ENCODE results near the gene EGR2. TPM values are rescaled to one million over a fixed set of nuclear protein-coding genes. Genes with fewer than 3 reads are reported as not detected.

The EGR2 gene
- total and polyA plus RNA-seq, 7 donors, result 0.24 to 1.2 (median 0.67) TPM

DNA sequence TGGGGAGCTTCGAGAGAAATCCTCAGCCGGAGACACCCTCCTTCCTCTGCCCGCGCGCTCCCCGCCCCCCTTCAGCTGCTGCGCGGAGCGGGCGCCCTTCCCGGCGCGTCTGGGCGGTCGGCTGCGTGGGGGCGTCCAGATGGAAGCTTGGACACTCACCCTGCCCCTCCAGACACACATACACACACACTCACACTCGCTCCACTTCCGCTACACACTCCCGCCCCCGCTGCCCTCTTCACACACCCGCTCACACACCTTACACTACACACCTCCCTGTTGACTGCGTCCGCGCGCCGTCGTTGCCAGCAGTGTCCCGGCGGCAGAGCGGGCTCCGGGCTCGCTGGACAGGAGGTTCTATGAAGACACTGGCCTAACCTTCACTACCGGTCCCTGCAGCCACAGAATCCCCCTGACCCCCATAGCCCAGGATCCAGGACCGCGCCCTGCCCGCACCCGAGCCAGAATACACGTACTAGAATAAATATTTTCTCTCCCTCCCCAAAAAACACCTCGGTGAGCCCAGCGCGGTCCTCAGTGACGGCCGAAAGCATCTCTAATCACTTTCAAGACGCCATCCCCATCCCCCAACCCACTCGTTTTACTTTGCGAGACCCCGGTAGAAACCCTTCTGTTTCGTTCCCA is 1.1 kb upstream of the EGR2 start:
- Histone ChIP-seq H3K4me3 (peak overlapping the region; percentile 79), H3K9me3 (no peaks in the 10 kb centered on the region), H3K36me3 (ENCODE audit: insufficient read depth in 1 of 2, low read depth in 1 of 2) (no peaks in the 10 kb centered on the region), H3K27me3 (ENCODE audit: insufficient read depth in 3 of 3, low read length in 2 of 3) (peaks cover 0 to 27% (median 13%) of the 10 kb centered on the region in 3 donors), H3K27ac (peak overlapping the region; percentile 81), H3K4me1 (peaks cover 21% of the 10 kb centered on the region)
- TF ChIP-seq, protein P1, sequence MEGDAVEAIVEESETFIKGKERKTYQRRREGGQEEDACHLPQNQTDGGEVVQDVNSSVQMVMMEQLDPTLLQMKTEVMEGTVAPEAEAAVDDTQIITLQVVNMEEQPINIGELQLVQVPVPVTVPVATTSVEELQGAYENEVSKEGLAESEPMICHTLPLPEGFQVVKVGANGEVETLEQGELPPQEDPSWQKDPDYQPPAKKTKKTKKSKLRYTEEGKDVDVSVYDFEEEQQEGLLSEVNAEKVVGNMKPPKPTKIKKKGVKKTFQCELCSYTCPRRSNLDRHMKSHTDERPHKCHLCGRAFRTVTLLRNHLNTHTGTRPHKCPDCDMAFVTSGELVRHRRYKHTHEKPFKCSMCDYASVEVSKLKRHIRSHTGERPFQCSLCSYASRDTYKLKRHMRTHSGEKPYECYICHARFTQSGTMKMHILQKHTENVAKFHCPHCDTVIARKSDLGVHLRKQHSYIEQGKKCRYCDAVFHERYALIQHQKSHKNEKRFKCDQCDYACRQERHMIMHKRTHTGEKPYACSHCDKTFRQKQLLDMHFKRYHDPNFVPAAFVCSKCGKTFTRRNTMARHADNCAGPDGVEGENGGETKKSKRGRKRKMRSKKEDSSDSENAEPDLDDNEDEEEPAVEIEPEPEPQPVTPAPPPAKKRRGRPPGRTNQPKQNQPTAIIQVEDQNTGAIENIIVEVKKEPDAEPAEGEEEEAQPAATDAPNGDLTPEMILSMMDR (IDR thresholded peaks at IDR 0.05), result no peak
- intact Hi-C loops (cut with DNase I), result loop anchor here (5.0 to 10.0 kb wide), 5 partner anchors 205 to 382 kb away; partner anchors contain the start of gene NRBF2 (in 1 of the 2)
- ATAC-seq (peak; percentile 55 to 69 (median 57)), DNase-seq (peak; percentile 63 to 70)
- WGBS, 3 donors, result 1% methylated on average over 45 to 49 of the region's 49 CpGs

DNA sequence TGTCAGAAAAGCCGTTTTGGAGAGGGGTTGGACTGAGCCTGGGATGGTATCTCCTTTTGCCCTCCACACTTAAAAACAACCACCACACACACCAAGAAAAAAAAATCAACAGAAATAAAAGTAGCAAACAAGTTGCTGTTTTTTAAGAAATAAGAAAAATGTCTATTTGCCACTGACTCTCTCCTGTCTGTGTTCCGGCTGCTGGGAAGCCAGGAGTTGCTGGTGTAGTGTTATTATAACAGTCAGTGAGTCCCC is 163 bp downstream of the EGR2 start:
- Histone ChIP-seq H3K9me3 (no peaks in the 10 kb centered on the region), H3K4me3 (peak overlapping the region; percentile 79), H3K27ac (peak overlapping the region; percentile 81), H3K4me1 (peaks cover 21% of the 10 kb centered on the region), H3K36me3 (ENCODE audit: insufficient read depth in 1 of 2, low read depth in 1 of 2) (peaks cover 0 to 7% of the 10 kb centered on the region in 2 donors), H3K27me3 (ENCODE audit: insufficient read depth in 3 of 3, low read length in 2 of 3) (peaks cover 0 to 27% (median 13%) of the 10 kb centered on the region in 3 donors)
- intact Hi-C loops (cut with DNase I), result loop anchor here (5.0 to 10.0 kb wide), 5 partner anchors 204 to 381 kb away; partner anchors contain the start of gene NRBF2 (in 1 of the 2)
- 0 to 7% (median 1%) methylated on average over 2 of the region's 2 CpGs for WGBS, 3 donors
- DNase-seq (no peak), ATAC-seq (no peak)
- TF ChIP-seq, protein P1 (IDR thresholded peaks at IDR 0.05), result no peak

DNA sequence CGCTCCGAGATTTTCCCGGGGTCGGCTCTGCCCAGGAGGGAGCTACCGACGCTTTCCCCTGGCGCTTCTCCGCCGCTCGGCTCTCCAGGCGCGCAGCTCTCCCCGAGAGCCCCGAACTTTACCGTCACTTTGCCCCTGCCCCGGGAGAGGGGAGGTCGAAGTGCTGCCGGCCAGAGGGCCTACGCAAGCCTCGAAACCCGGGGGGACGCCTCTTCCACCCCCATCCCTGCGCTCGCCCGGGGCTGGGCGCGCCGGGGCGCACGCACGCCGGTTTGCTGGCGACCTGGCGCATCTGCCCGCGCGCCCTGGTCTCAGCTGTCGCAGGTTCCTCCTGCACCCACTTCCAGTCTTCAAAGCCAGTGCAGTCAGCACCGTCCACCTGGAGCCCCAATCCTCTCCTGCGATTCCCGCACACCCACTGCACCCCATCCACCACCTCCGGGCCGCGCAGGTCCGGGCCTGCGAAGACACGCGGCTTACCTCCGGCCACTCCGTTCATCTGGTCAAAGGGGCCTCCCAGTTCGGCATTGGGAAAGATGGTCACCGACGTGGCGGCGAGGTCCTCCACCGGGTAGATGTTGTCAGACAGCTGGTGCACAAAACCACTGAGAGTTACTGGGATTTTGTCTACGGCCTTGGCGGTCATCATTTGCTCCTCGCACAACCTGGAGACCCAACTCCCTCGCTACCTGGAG is 638 bp downstream of the EGR2 start:
- intact Hi-C loops (cut with DNase I), result loop anchor here (5.0 to 10.0 kb wide), 5 partner anchors 203 to 381 kb away; partner anchors contain the start of gene NRBF2 (in 1 of the 2)

DNA sequence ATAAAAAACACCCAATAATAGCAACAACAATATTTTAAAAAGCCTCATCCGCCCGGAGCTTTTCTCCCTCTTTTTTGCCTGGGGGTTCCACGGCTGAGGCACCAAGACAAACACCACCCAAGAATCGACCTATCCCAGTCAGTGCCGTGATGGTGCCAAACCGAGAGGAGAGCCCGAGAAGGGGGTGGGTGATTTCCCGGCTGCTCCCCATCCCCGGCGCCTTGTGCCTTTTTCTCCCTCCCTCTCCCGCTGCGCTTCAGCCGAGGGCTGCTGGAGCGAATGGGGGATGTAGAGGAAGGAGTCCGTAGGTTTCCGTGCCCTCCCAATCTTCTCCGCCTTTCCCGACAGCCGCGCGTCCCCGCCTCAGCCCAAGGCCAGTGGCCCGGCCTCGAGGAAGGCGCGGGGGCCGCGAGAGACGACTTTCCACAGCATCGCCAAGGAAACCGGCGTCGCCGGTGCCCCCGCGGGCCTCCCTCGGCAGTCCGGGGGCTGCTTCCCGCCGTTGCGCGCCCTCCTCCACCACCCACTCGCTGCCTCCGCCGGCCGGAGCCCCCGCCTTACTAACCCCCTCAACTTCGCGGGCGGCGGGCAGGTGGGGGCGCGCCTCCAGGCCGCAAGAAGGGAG is 1.3 kb downstream of the EGR2 start:
- H3K4me3 ChIP-seq, result peak overlapping the region; percentile 79
- TF ChIP-seq, protein P1 (IDR thresholded peaks at IDR 0.05), result no peak
- H3K27ac ChIP-seq, result no peak overlapping the region
- ATAC-seq (no peak), DNase-seq (peak in 1 of 2 donors; percentile 14)
- H3K9me3 ChIP-seq, result no peaks in the 10 kb centered on the region
- H3K4me1 ChIP-seq, result peaks cover 21% of the 10 kb centered on the region
- peaks cover 0 to 16% of the 10 kb centered on the region in 2 donors for H3K36me3 ChIP-seq (ENCODE audit: insufficient read depth in 1 of 2, low read depth in 1 of 2)
- H3K27me3 ChIP-seq (ENCODE audit: insufficient read depth in 3 of 3, low read length in 2 of 3), result peaks cover 0 to 27% (median 13%) of the 10 kb centered on the region in 3 donors
- intact Hi-C loops (cut with DNase I), result loop anchor here (5.0 to 10.0 kb wide), 5 partner anchors 203 to 380 kb away; partner anchors contain the start of gene NRBF2 (in 1 of the 2)
- WGBS, 3 donors, result 4 to 6% (median 5%) methylated on average over 41 to 54 of the region's 54 CpGs

More for the DNA sequence above, 638 bp downstream of the EGR2 start:
- ATAC-seq (peak in 1 of 4 donors; percentile 8), DNase-seq (peak in 1 of 2 donors; percentile 16)
- 1 to 2% (median 1%) methylated on average over 44 to 60 of the region's 60 CpGs for WGBS, 3 donors
- Histone ChIP-seq H3K36me3 (ENCODE audit: insufficient read depth in 1 of 2, low read depth in 1 of 2) (peaks cover 0 to 11% of the 10 kb centered on the region in 2 donors), H3K27ac (no peak overlapping the region), H3K27me3 (ENCODE audit: insufficient read depth in 3 of 3, low read length in 2 of 3) (peaks cover 0 to 27% (median 13%) of the 10 kb centered on the region in 3 donors), H3K4me3 (peak overlapping the region; percentile 79), H3K4me1 (peaks cover 21% of the 10 kb centered on the region), H3K9me3 (no peaks in the 10 kb centered on the region)
- TF ChIP-seq, protein P1 (IDR thresholded peaks at IDR 0.05), result no peak
